H1 (cell line): ENCODE measurements around the gene EGR4. TPM values are rescaled to one million over a fixed set of nuclear protein-coding genes. Genes with fewer than 3 reads are reported as not detected.

ENCODE experiments used
- CTCF ChIA-PET: fragments of 300-600 bp; sonication (Branson Sonifier 250); formaldehyde crosslinking; loops from one replicate; lab custom pipeline; 2021; ENCODE audit not compliant: partially characterized antibody; lab: Charles Lee
- POLR2A ChIA-PET: fragments of 300-600 bp; sonication (Branson Sonifier 250); formaldehyde crosslinking; loops from one replicate; lab custom pipeline; 2021; ENCODE audit warnings: inconsistent platforms; ENCODE audit not compliant: partially characterized antibody; lab: Charles Lee
- DNase-seq, 2 experiments: peaks; one replicate each; pipeline versions ENCODE4 v3.0.0 to v3.0.0-alpha.2; 2010 to 2022; ENCODE audit warnings: low spot score in 2 of 2, low read depth in 1 of 2, mixed read lengths in 1 of 2
- FAIRE-seq: peaks from 2 replicates; lab custom pipeline; 2011; peaks lifted over from hg19 to GRCh38; lab: Jason Lieb, UNC
- H2AFZ ChIP-seq: 2 replicates; pipeline ENCODE4 v1.8.1; 2012; ENCODE audit warnings: low read length, inconsistent platforms
- H2AK5ac ChIP-seq: 2 replicates; pipeline ENCODE4 v1.6.1; 2013; ENCODE audit warnings: low read depth, low read length
- H2BK120ac ChIP-seq: replicated peaks from 2 replicates; pipeline ENCODE3; 2013; ENCODE audit warnings: low read depth, low read length, inconsistent platforms
- H2BK12ac ChIP-seq: 2 replicates; pipeline ENCODE4 v1.6.1; 2013; ENCODE audit warnings: low read depth, low read length
- H2BK15ac ChIP-seq: 2 replicates; pipeline ENCODE4 v1.6.1; 2013; ENCODE audit warnings: low read length
- H2BK20ac ChIP-seq: 2 replicates; pipeline ENCODE4 v1.6.1; 2013; ENCODE audit warnings: low read length
- H2BK5ac ChIP-seq: 2 replicates; pipeline ENCODE4 v1.6.1; 2013; ENCODE audit warnings: low read depth, low read length
- H3K14ac ChIP-seq: 2 replicates; pipeline ENCODE4 v1.6.1; 2013; ENCODE audit warnings: inconsistent platforms; ENCODE audit not compliant: insufficient read length
- H3K18ac ChIP-seq: 2 replicates; pipeline ENCODE4 v1.6.1; 2013; ENCODE audit warnings: low read length; ENCODE audit errors: extremely low read depth
- H3K23ac ChIP-seq: 2 replicates; pipeline ENCODE4 v1.6.1; 2013; ENCODE audit warnings: inconsistent platforms; ENCODE audit not compliant: insufficient read length
- H3K23me2 ChIP-seq: 2 replicates; pipeline ENCODE4 v1.6.1; 2013; ENCODE audit warnings: low read depth, low read length
- H3K27ac ChIP-seq: 2 replicates; pipeline ENCODE4 v1.6.1; 2011; ENCODE audit warnings: low read depth, low read length, inconsistent platforms
- H3K27me3 ChIP-seq, 4 experiments: replicated peaks in 1 of 4; 1 replicate in 1 of 4; 2 replicates in 3 of 4; pipeline versions ENCODE4 v1.6.1 to v1.8.1; 2011 to 2013; ENCODE audit warnings: low read length in 3 of 4, mild to moderate bottlenecking in 3 of 4, inconsistent platforms in 2 of 4, mixed read lengths in 2 of 4, moderate library complexity in 1 of 4; ENCODE audit not compliant: control insufficient read depth in 3 of 4, insufficient read depth in 3 of 4; ENCODE audit errors: extremely low read depth in 1 of 4
- H3K36me3 ChIP-seq, 4 experiments: 2 replicates each; pipeline versions ENCODE4 v1.6.1 to v1.8.1; 2011 to 2013; ENCODE audit warnings: mild to moderate bottlenecking in 4 of 4, low read length in 3 of 4, moderate library complexity in 2 of 4, control low read depth in 1 of 4, inconsistent platforms in 1 of 4; ENCODE audit not compliant: insufficient read depth in 4 of 4, control insufficient read depth in 2 of 4
- H3K4ac ChIP-seq: replicated peaks from 2 replicates; pipeline ENCODE3; 2013; ENCODE audit warnings: low read length, low read depth, mixed read lengths, inconsistent platforms; ENCODE audit not compliant: insufficient read length
- H3K4me1 ChIP-seq, 4 experiments: replicated peaks in 1 of 4; 1 replicate in 1 of 4; 2 replicates in 3 of 4; pipeline versions ENCODE4 v1.6.1 to v1.8.1; 2011 to 2013; ENCODE audit warnings: low read length in 3 of 4, inconsistent platforms in 2 of 4, mixed read lengths in 1 of 4; ENCODE audit not compliant: insufficient read depth in 4 of 4, control insufficient read depth in 3 of 4
- H3K4me2 ChIP-seq, 2 experiments: 2 replicates each; pipeline versions ENCODE4 v1.6.1 to v1.8.1; 2011 to 2013; ENCODE audit warnings: low read depth in 2 of 2, low read length in 2 of 2, control low read depth in 1 of 2, inconsistent platforms in 1 of 2, mild to moderate bottlenecking in 1 of 2; ENCODE audit not compliant: insufficient read depth in 1 of 2
- H3K4me3 ChIP-seq, 4 experiments: fragments of 200-600, 300-600 bp in 1 of 4; sonication (generic), shearing (Covaris generic), sonication (Bioruptor Twin) in 1 of 4; 2 replicates each; pipeline versions ENCODE4 v1.5.1 to v1.8.1; 2011 to 2016; ENCODE audit warnings: low read length in 4 of 4, low read depth in 3 of 4, control low read depth in 2 of 4, inconsistent platforms in 2 of 4, mild to moderate bottlenecking in 2 of 4, mixed read lengths in 1 of 4, moderate library complexity in 1 of 4; ENCODE audit not compliant: insufficient read depth in 2 of 4; ENCODE audit errors: extremely low read depth in 1 of 4
- H3K56ac ChIP-seq: replicated peaks from 2 replicates; pipeline ENCODE3; 2013; ENCODE audit warnings: low read depth, mild to moderate bottlenecking, mixed read lengths, low read length, inconsistent platforms; ENCODE audit not compliant: insufficient read length
- H3K79me1 ChIP-seq: 2 replicates; pipeline ENCODE4 v1.6.1; 2013; ENCODE audit warnings: low read depth, low read length, control low read depth
- H3K79me2 ChIP-seq, 2 experiments: 2 replicates each; pipeline versions ENCODE4 v1.6.1 to v1.8.1; 2012 to 2013; ENCODE audit warnings: low read length in 2 of 2, mild to moderate bottlenecking in 2 of 2, inconsistent platforms in 1 of 2; ENCODE audit not compliant: insufficient read depth in 2 of 2, control insufficient read depth in 1 of 2
- H3K9ac ChIP-seq, 4 experiments: replicated peaks in 1 of 4; 1 replicate in 1 of 4; 2 replicates in 3 of 4; pipeline versions ENCODE4 v1.6.1 to v1.8.1; 2011 to 2013; ENCODE audit warnings: low read depth in 3 of 4, low read length in 3 of 4, control low read depth in 2 of 4, mild to moderate bottlenecking in 2 of 4, moderate library complexity in 2 of 4, inconsistent platforms in 1 of 4; ENCODE audit errors: extremely low read depth in 1 of 4
- H3K9me3 ChIP-seq, 2 experiments: 2 replicates each; pipeline versions ENCODE4 v1.6.1 to v1.8.1; 2012 to 2013; ENCODE audit warnings: mild to moderate bottlenecking in 2 of 2, moderate library complexity in 2 of 2, control low read depth in 1 of 2, inconsistent platforms in 1 of 2, low read depth in 1 of 2, low read length in 1 of 2, mixed read lengths in 1 of 2; ENCODE audit not compliant: insufficient read depth in 2 of 2
- H4K20me1 ChIP-seq, 2 experiments: replicated peaks in 1 of 2; 2 replicates each; pipeline versions ENCODE3 to v1.8.1; 2011 to 2013; ENCODE audit warnings: inconsistent platforms in 2 of 2, low read length in 2 of 2, mild to moderate bottlenecking in 1 of 2; ENCODE audit not compliant: insufficient read depth in 2 of 2, control insufficient read depth in 1 of 2
- H4K5ac ChIP-seq: 2 replicates; pipeline ENCODE4 v1.6.1; 2013; ENCODE audit warnings: low read length, low read depth, mixed read lengths, inconsistent platforms; ENCODE audit not compliant: insufficient read length
- H4K8ac ChIP-seq: 2 replicates; pipeline ENCODE4 v1.8.0; 2013; ENCODE audit warnings: mild to moderate bottlenecking, moderate library complexity, low read length, inconsistent platforms; ENCODE audit not compliant: insufficient read depth; ENCODE audit errors: extremely low read depth
- H4K91ac ChIP-seq: replicated peaks from 2 replicates; pipeline ENCODE3; 2013; ENCODE audit warnings: low read length, mixed read lengths, inconsistent platforms; ENCODE audit not compliant: insufficient read length
- CTBP2 ChIP-seq: IDR thresholded peaks from 2 replicates; pipeline ENCODE4 v1.7.0; 2011; ENCODE audit warnings: borderline replicate concordance, mild to moderate bottlenecking, moderate library complexity, mixed read lengths, low read length; ENCODE audit not compliant: insufficient read depth, insufficient read length
- KDM1A ChIP-seq: fragments of 200-600, 300-600 bp; sonication (generic); IDR thresholded peaks from 2 replicates; pipeline ENCODE4 v1.7.1; 2016; ENCODE audit warnings: mild to moderate bottlenecking, low read length, borderline replicate concordance
- RBBP5 ChIP-seq: IDR thresholded peaks from 2 replicates; pipeline ENCODE4 v1.7.1; 2012; ENCODE audit warnings: low read depth, mild to moderate bottlenecking, inconsistent platforms, low read length, moderate library complexity, borderline replicate concordance
- SP1 ChIP-seq: IDR thresholded peaks from 2 replicates; pipeline ENCODE4 v1.6.1; 2011; ENCODE audit warnings: low read depth, low read length
- SUZ12 ChIP-seq: fragments of 200-600 bp; sonication (generic); IDR thresholded peaks from 2 replicates; pipeline ENCODE4 v1.6.1; 2012; ENCODE audit warnings: mild to moderate bottlenecking, inconsistent platforms, low read length, moderate library complexity, mixed read lengths
- TBP ChIP-seq: IDR thresholded peaks from 2 replicates; pipeline ENCODE4 v1.6.1; 2011; ENCODE audit warnings: low read depth, low read length, improper control_type of control experiment
- WGBS, 2 experiments: shearing (Covaris generic) in 1 of 2; methylation state at CpG; one replicate each; pipeline versions ENCODE4 v1.1.6 to v1.1.7; 2013 to 2015; ENCODE audit warnings: low lambda C conversion rate in 2 of 2, mixed read lengths in 2 of 2, inconsistent platforms in 1 of 2, low coverage in 1 of 2, missing lambda C conversion rate in 1 of 2; ENCODE audit not compliant: insufficient replicate concordance in 2 of 2, insufficient coverage in 1 of 2, insufficient read length in 1 of 2; ENCODE audit errors: extremely low coverage in 1 of 2, missing lambda C conversion rate in 1 of 2; 5-methylcytosine and 5-hydroxymethylcytosine counted together
- polyA plus RNA-seq, 7 experiments: library from polyadenylated mRNA; depleted of rRNA in 3 of 7; stranded (reverse) in 5 of 7; unstranded in 2 of 7; fragments of >200 nt in 5 of 7; fragments of 200-250 nt in 2 of 7; gene quantifications; 1 replicate in 5 of 7; 2 replicates in 1 of 7; 4 replicates in 1 of 7; pipeline versions ENCODE4 v1.2.1 to v1.2.3, GENCODE V29; 2011 to 2013; ENCODE audit warnings: missing spikeins in 2 of 7, mixed read lengths in 2 of 7
- total RNA-seq: library from RNA; stranded (reverse); fragmentation: NEBNext Ultra II Directional; extraction: Animal tissue kit (Norgen Biotek cat#: 25700); gene quantifications from 2 replicates; pipeline ENCODE4 v1.2.1, GENCODE V29; 2021
- TF ChIP-seq, protein P1 (sequence below), 3 experiments: IDR thresholded peaks; 1 replicate in 2 of 3; 2 replicates in 1 of 3; pipeline versions ENCODE4 v1.5.1 to v1.6.1; 2011; ENCODE audit warnings: low read length in 3 of 3, mild to moderate bottlenecking in 3 of 3, inconsistent platforms in 2 of 3, low read depth in 1 of 3, moderate library complexity in 1 of 3; ENCODE audit not compliant: insufficient read depth in 1 of 3; ENCODE audit errors: control extremely low read depth in 1 of 3
- TF ChIP-seq, protein P2 (sequence below): IDR thresholded peaks from 2 replicates; pipeline ENCODE4 v1.6.1; 2011; ENCODE audit warnings: low read depth, mild to moderate bottlenecking, low read length; ENCODE audit not compliant: insufficient read depth

The EGR4 gene
- total and polyA plus RNA-seq, 2 of the 8 experiments (the other 6 are each of a cell fraction or from before 2014, with no cell fraction given) = 0.20 TPM; not detected in 1

DNA sequence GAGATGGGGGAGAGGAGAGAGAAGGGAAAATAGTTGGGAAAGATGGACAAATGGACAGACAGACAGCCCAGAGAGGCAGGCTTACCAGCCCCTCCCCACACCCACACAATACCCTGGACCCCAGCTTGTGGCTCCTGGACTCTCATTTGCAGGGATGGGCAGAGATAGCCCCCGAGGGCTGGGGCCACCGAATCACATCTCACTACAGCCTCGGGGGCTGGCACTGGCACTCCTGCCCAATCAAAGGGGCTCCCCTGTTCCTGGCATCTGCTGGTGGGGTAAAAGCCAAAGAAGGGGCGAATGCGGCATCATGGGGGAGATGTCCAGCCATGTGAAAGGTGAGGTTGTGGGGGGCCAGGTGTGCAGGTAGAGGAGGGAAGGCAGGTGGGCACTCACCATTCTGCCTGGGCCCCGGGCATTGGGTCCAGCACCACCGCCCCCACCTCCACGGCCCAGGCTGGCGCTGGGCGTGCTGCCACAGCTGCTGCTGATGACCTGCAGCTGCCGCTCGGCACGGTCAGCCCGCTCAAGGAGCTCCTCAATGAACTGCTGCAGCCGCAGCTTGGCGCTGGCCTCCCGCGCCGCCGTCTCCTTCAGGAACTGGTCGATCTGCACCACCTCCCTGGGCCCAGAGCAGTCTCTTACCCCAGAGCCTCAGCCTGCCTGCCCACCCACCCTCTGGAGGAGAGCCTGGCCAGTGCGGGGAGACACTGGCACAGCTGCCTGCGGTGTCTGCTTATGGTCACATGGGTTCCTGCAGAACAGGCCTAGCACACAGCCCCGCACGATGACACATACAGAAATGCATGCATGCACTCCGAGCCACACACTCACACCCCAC is 27.1 kb downstream of the EGR4 start:
- no peak overlapping the region for H2BK5ac ChIP-seq
- H3K23me2 ChIP-seq = peaks cover 10% of the 10 kb centered on the region; the same call in 1 of the 2 replicates
- WGBS, 2 experiments = 90% methylated on average over 19 of the region's 26 CpGs; no CpG with 5 or more reads in 1 of the 2 experiments
- no peak overlapping the region for H4K8ac ChIP-seq
- no peak overlapping the region for H3K4me2 ChIP-seq
- H3K79me2 ChIP-seq = no peaks in the 10 kb centered on the region; a peak in 1 of 4 replicates
- DNase-seq = no peak
- no peak overlapping the region for H3K56ac ChIP-seq
- H3K14ac ChIP-seq = no peak overlapping the region
- no peak overlapping the region for H2AFZ ChIP-seq
- no peak overlapping the region for H3K4ac ChIP-seq
- no peak overlapping the region for H3K9ac ChIP-seq
- no peaks in the 10 kb centered on the region for H3K9me3 ChIP-seq
- H3K4me1 ChIP-seq = peaks cover 0 to 10% (median 6%) of the 10 kb centered on the region in 4 experiments; a peak in 5 of 7 replicates
- H2BK120ac ChIP-seq = no peak overlapping the region
- H3K23ac ChIP-seq = no peak overlapping the region
- H2BK12ac ChIP-seq = no peak overlapping the region
- H3K79me1 ChIP-seq = peaks cover 7% of the 10 kb centered on the region; the same call in 1 of the 2 replicates
- H4K5ac ChIP-seq = no peak overlapping the region
- H3K36me3 ChIP-seq = peaks cover 0 to 11% (median 4%) of the 10 kb centered on the region in 4 experiments; a peak in 4 of 8 replicates
- no peak overlapping the region for H3K4me3 ChIP-seq
- no peak overlapping the region for H2BK20ac ChIP-seq
- H2AK5ac ChIP-seq = no peak overlapping the region
- no peak overlapping the region for H4K91ac ChIP-seq
- ChIA-PET POLR2A (interaction anchor here (1.6 to 4.6 kb wide), 3 partner anchors 9 to 32 kb away, joined by 4 to 22 read pairs (median 22); partner anchors contain the start of gene CCT7), CTCF (interaction anchor here (1.2 kb wide), 1 partner anchor 23 kb away, joined by 6 read pairs; no protein-coding TSS in a partner anchor)
- no peak for FAIRE-seq
- no peak overlapping the region for H2BK15ac ChIP-seq
- H3K27ac ChIP-seq = no peak overlapping the region
- H3K18ac ChIP-seq = no peak overlapping the region
- H4K20me1 ChIP-seq = peaks cover 6 to 39% of the 10 kb centered on the region in 2 experiments
- H3K27me3 ChIP-seq = peaks cover 0 to 28% (median 21%) of the 10 kb centered on the region in 4 experiments; a peak in 6 of 7 replicates
- TF ChIP-seq RBBP5 = no peak
- no peak for TF ChIP-seq TBP
- TF ChIP-seq CTBP2 = no peak
- no peak for TF ChIP-seq SUZ12
- no peak for TF ChIP-seq KDM1A
- TF ChIP-seq, protein P1, sequence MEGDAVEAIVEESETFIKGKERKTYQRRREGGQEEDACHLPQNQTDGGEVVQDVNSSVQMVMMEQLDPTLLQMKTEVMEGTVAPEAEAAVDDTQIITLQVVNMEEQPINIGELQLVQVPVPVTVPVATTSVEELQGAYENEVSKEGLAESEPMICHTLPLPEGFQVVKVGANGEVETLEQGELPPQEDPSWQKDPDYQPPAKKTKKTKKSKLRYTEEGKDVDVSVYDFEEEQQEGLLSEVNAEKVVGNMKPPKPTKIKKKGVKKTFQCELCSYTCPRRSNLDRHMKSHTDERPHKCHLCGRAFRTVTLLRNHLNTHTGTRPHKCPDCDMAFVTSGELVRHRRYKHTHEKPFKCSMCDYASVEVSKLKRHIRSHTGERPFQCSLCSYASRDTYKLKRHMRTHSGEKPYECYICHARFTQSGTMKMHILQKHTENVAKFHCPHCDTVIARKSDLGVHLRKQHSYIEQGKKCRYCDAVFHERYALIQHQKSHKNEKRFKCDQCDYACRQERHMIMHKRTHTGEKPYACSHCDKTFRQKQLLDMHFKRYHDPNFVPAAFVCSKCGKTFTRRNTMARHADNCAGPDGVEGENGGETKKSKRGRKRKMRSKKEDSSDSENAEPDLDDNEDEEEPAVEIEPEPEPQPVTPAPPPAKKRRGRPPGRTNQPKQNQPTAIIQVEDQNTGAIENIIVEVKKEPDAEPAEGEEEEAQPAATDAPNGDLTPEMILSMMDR (IDR thresholded peaks at IDR 0.05; ENCODE audit: control extremely low read depth in 1 of 3, insufficient read depth in 1 of 3, low read depth in 1 of 3, low read length in 3 of 3) = no peak
- TF ChIP-seq, protein P2, sequence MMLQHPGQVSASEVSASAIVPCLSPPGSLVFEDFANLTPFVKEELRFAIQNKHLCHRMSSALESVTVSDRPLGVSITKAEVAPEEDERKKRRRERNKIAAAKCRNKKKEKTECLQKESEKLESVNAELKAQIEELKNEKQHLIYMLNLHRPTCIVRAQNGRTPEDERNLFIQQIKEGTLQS = no peak
- TF ChIP-seq SP1 = no peak
